ENCODE data around the gene ZDHHC7.

ZDHHC7 gene

GRCh38 chr16:84989749-84990620 is 21.4 kb downstream of the ZDHHC7 start:
- no peak for DNase-seq

GRCh38 chr16:84988328-84989080 is 22.8 kb downstream of the ZDHHC7 start:
- DNase-seq, result no peak

- no peak for DNase-seq
Observed at GRCh38 chr16:84986879-84987278, 24.5 kb downstream of the ZDHHC7 start.

GRCh38 chr16:84986102-84986501 is 25.2 kb downstream of the ZDHHC7 start:
- DNase-seq, result peak; percentile 33

GRCh38 chr16:84985079-84986065 is 26.0 kb downstream of the ZDHHC7 start:
- no peak for DNase-seq

GRCh38 chr16:84982434-84982833 is 28.9 kb downstream of the ZDHHC7 start:
- DNase-seq, result no peak

- DNase-seq, result no peak
Observed at GRCh38 chr16:84979516-84979915, 31.8 kb downstream of the ZDHHC7 start.

GRCh38 chr16:84976644-84977400 is 34.5 kb downstream of the ZDHHC7 start:
- DNase-seq, result no peak

- DNase-seq, result no peak
Observed at GRCh38 chr16:84975522-84975921, 35.8 kb downstream of the ZDHHC7 start.

GRCh38 chr16:84975066-84975465 is 36.3 kb downstream of the ZDHHC7 start:
- no peak for DNase-seq

- DNase-seq, result no peak
Observed at GRCh38 chr16:84973776-84974523, 37.4 kb downstream of the ZDHHC7 start.

- DNase-seq, result no peak
Observed at GRCh38 chr16:84973236-84973635, 38.1 kb downstream of the ZDHHC7 start.

- peak; percentile 85 for DNase-seq
Observed at GRCh38 chr16:84970447-84971127, 40.7 kb downstream of the ZDHHC7 start.

GRCh38 chr16:84967828-84968227 is 43.5 kb downstream of the ZDHHC7 start:
- DNase-seq, result no peak

GRCh38 chr16:84965428-84966415 is 45.6 kb downstream of the ZDHHC7 start:
- DNase-seq, result no peak

- no peak for DNase-seq
Observed at GRCh38 chr16:84964386-84965128, 46.8 kb downstream of the ZDHHC7 start.

GRCh38 chr16:84963066-84963465 is 48.3 kb downstream of the ZDHHC7 start:
- no peak for DNase-seq

- no peak for DNase-seq
Observed at GRCh38 chr16:84960942-84961341, 50.4 kb downstream of the ZDHHC7 start.
